Fibroblast of mammary gland (primary cell): Measurements from ENCODE around the gene DIS3L2.

ENCODE experiments used
- DNase-seq: peaks from one replicate; pipeline ENCODE4 v3.0.0-alpha.2; 2010; ENCODE audit warnings: low read depth
- H3K4me3 ChIP-seq: 2 replicates; pipeline ENCODE4 v1.5.1; 2011; ENCODE audit warnings: low read depth, mild to moderate bottlenecking, low read length, moderate library complexity; ENCODE audit not compliant: control insufficient read depth
- CTCF ChIP-seq: conservative IDR thresholded peaks from 2 replicates; pipeline ENCODE4 v1.5.1; 2011; ENCODE audit warnings: low read depth, low read length, inconsistent platforms; ENCODE audit not compliant: control insufficient read depth, insufficient read depth

DIS3L2 gene

GRCh38 chr2:231929961-231930592 is 31.4 kb upstream of the DIS3L2 start:
- TF ChIP-seq CTCF = peak; percentile 37
- peak; percentile 35 for DNase-seq

GRCh38 chr2:231930593-231931281 is 30.8 kb upstream of the DIS3L2 start:
- TF ChIP-seq CTCF = no peak
- peak; percentile 84 for DNase-seq
- no peak overlapping the region for H3K4me3 ChIP-seq

More at GRCh38 chr2:231929961-231930592, 31.4 kb upstream of the DIS3L2 start:
- no peak overlapping the region for H3K4me3 ChIP-seq

GRCh38 chr2:231931481-231931915 is 30.0 kb upstream of the DIS3L2 start:
- peak; percentile 78 for DNase-seq
- TF ChIP-seq CTCF = no peak
- H3K4me3 ChIP-seq = no peak overlapping the region

- no peak for TF ChIP-seq CTCF
- no peak overlapping the region for H3K4me3 ChIP-seq
- DNase-seq = no peak
Observed at GRCh38 chr2:231932711-231932970, 28.9 kb upstream of the DIS3L2 start.

- no peak for TF ChIP-seq CTCF
- DNase-seq = no peak
- H3K4me3 ChIP-seq = no peak overlapping the region
Observed at GRCh38 chr2:231932985-231933915, 28.3 kb upstream of the DIS3L2 start.

- DNase-seq = peak; percentile 46
- H3K4me3 ChIP-seq = no peak overlapping the region
- TF ChIP-seq CTCF = no peak
Observed at GRCh38 chr2:231933916-231934401, 27.6 kb upstream of the DIS3L2 start.
